Amniotic stem cell (primary cell): Measurements from ENCODE around the gene FARP1.

Source experiments
- DNase-seq: peaks from one replicate; lab custom pipeline; 2025; lab: John Stamatoyannopoulos, UW

The FARP1 gene

GRCh38 chr13:98428256-98428966 is 285.5 kb downstream of the FARP1 start:
- no peak for DNase-seq

- no peak for DNase-seq
Measured at GRCh38 chr13:98429081-98429480, 286.2 kb downstream of the FARP1 start.

- no peak for DNase-seq
Measured at GRCh38 chr13:98429531-98429930, 286.6 kb downstream of the FARP1 start.

DNA sequence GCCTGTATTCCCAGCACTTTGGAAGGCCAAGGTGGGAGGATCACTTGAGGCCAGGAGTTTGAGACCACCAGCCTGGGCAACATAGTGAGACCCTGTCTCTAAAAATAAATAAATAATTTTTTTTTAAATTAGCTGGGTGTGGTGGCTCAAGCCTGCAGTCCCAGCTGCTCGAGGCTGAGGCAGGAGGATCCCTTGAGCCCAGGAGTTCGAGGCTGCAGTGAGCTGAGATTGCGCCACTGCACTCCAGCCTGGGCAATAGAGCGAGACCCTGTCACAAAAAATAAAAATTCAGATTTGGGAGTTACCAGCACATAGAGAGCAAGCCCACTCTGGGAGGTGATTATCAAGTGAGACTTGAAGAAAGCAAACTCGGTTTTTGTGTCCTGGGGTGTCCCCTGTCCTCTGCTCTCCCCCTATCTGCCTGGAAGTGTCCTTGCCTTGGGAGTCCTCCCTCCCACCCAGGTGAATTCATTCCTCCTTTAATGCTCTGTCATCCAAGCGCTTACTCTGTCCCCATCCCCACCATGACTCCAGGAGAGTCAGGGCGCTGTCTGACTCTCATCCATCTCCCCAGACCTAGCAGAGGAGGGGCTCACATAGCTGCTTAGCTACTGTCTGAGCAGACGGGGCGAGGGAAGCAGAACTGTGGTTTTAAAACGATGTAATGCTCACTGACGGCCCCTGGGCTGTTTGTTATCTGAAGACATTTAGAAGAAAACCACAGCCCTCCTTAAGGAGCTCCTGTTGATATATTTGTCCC is 287.3 kb downstream of the FARP1 start:
- no peak for DNase-seq

DNA sequence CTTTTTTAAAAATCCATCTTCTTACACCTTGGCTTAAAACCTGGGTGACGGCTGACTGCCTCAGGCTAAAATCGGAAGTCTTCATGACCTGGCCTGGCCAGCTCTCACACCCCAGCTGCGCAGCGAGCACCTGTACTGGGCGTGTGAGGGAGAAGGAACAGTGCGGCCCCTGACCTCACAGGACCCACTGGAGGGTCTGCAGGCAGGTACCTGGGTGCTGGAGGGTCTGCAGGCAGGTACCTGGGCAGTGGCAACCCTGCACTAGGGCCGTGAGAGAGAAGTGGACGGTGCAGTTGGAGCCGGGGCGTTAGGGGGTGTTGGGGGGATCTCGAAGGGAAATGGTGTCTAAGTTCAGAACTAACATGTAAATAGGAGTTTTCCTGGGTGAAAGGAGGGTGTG is 289.7 kb downstream of the FARP1 start:
- no peak for DNase-seq

- DNase-seq = no peak
Measured at GRCh38 chr13:98433654-98434053, 290.8 kb downstream of the FARP1 start.

DNA sequence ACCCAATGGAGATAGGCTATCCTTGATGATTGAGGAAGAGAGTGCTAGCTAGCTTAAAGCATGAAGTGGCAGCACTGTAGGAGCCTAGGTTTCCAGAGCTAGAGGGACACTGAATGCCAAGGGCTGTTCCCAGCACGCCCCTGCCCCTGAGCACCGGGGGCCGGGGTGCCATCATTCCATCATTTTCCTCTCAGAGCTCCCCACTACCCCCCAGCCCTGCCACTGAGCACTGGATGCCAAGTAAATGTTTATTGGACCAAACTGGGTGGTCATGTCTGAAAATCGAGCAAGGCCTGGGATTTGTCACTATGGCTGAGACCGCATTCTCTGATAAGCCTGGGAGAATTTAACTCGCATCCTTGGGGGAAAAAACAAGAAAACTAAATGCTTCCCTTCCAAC is 291.2 kb downstream of the FARP1 start:
- DNase-seq = no peak

DNA sequence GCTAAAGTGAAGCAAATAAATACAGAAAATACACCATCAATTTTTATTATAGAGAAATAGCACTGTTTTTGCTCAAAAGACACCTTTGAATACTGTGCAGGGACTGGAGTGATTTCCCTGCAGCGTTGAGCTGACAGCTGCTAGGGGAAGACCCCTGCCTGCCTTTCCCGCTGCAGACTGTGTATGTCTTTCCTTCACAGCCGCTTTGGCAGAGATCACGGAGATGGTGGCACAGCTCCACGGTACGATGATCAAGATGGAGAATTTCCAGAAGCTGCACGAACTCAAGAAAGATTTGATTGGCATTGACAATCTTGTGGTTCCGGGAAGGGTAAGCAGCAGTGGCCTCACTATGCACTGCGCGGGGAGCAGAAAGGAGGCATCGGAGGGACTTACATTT is 292.5 kb downstream of the FARP1 start:
- DNase-seq = no peak

GRCh38 chr13:98436233-98436910 is 293.5 kb downstream of the FARP1 start:
- no peak for DNase-seq

GRCh38 chr13:98438246-98439125 is 295.6 kb downstream of the FARP1 start:
- DNase-seq = no peak

GRCh38 chr13:98439126-98439828 is 296.4 kb downstream of the FARP1 start:
- no peak for DNase-seq

GRCh38 chr13:98439896-98440295 is 297.0 kb downstream of the FARP1 start:
- DNase-seq = no peak

- no peak for DNase-seq
Measured at GRCh38 chr13:98440390-98441055, 297.6 kb downstream of the FARP1 start.

DNA sequence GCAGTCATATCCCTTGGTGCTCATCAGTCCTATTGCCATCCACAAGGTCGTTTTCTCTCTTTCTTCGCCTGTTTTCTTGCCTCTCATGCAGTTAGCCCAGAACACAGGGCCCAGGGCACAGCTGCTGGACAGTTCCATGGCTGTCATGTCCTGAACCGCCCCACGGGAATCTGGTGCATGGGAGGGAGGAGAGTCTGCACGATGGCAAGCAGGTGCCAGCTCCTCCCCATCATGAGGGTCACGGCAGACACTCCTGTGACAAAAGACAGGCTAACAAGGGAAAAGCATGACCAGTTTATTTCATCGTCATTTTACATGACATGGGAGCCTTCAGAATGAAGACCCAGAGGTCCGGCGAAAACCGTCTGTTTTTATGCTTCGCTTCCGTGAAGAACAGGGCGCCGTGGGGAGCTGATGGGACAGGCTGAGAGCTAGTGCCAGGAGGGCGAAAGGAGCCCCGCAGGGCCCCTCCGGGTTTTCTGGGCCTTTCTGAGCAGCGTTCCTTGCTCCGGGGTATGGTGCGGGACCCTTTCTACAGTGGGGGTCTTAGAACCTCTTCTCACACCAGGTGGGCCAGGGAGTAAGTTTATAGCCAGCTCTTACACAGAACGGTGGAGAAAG is 298.3 kb downstream of the FARP1 start:
- no peak for DNase-seq

- no peak for DNase-seq
Measured at GRCh38 chr13:98442391-98443230, 299.7 kb downstream of the FARP1 start.

DNA sequence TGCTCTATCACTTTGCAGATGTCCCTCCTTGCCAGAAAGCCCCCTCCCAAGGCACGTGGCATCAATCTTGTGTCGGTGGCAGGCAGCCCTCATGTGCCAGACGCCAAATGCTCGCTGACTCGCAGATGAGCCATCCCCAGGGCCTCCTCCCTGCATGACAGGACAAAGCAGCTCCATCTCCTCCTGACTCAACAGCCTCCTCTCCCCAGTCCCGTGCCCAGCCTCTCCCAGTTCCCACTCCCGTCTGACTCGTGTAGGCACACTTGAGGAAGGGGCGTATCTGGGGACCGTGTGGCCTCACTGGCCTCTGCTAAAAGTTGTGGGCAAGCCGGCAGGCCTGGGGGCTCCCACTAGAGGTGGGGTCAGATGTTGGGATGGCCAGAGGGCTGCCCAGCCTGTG is 300.4 kb downstream of the FARP1 start:
- DNase-seq = peak; percentile 39

DNA sequence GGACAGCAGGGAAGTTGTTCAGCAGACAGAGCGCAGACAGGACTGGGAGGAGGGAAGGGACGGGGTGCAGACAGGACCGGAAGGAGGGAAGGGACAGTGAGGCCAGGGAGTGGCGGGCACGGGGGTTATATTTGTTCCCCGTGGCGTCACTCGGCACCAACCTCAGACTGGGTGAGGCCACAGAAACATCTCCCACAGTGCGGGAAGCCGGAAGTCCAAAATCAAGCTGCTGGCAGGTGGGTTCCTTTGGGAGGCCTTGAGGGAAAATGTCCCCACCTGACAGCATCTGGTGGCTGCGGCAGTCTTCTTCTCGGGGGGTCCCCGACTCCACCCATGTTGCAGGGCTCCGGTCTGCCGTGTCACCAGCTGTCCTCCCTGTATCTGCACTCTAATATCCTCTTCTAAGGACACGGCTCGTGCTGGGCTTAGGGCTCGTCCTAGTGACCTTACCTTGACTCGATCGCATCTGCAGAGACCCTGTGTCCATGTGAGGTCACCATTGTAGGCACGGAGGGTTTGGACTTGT is 301.0 kb downstream of the FARP1 start:
- no peak for DNase-seq

DNA sequence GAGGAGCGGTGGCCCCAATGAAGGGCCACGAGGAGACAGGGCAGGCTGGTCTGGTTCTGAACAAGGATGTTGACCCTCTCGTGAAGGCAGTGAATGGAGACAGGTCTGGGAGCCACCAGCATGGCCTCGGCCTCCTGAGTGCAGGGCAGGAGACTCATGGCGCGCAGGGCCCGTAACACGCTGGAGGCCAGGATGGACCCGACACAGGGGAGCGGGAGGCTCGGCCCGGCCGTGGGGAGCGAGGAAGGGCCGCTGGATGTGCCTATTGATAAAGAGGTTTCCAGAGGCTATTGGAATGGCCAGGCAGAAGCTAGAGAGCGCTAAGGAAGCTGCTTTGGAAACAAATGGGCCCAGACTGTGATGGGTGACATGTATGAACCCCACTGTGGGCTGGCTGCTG is 301.5 kb downstream of the FARP1 start:
- DNase-seq = no peak
